Stimulated activated CD4-positive, alpha-beta T cell treated with anti-CD3 and anti-CD28 coated beads, TNF-alpha, amount 100 ng/mL, for 48 hours (primary cell): ENCODE measurements around the gene PFN3.

ENCODE experiments used
- DNase-seq, 3 donors: peaks; one replicate each; pipeline ENCODE4 v3.0.0-alpha.2; 2020; ENCODE audit warnings: low read depth in 3 of 3

Gene PFN3

GRCh38 chr5:177437623-177438022, 37.2 kb upstream of the PFN3 start:
- DNase-seq = no peak

GRCh38 chr5:177435847-177436536, 35.5 kb upstream of the PFN3 start:
- DNase-seq = no peak

- DNase-seq = no peak
Measured at GRCh38 chr5:177434942-177435738, 34.7 kb upstream of the PFN3 start.

GRCh38 chr5:177434437-177434836, 34.0 kb upstream of the PFN3 start:
- peak in 1 of 3 donors; percentile 64 for DNase-seq

- DNase-seq = no peak
Measured at GRCh38 chr5:177433658-177434217, 33.3 kb upstream of the PFN3 start.

GRCh38 chr5:177432839-177433657, 32.6 kb upstream of the PFN3 start:
- DNase-seq = no peak

GRCh38 chr5:177432143-177432838, 31.8 kb upstream of the PFN3 start:
- peak in 1 of 3 donors; percentile 50 for DNase-seq

GRCh38 chr5:177431317-177432142, 31.1 kb upstream of the PFN3 start:
- DNase-seq = peak in 1 of 3 donors; percentile 77

- DNase-seq = no peak
Measured at GRCh38 chr5:177430972-177431316, 30.5 kb upstream of the PFN3 start.

- no peak for DNase-seq
Measured at GRCh38 chr5:177430140-177430951, 29.9 kb upstream of the PFN3 start.

GRCh38 chr5:177429248-177430040, 29.0 kb upstream of the PFN3 start:
- DNase-seq = peak; percentile 69 to 88 (median 88)

- no peak for DNase-seq
Measured at GRCh38 chr5:177428574-177429217, 28.2 kb upstream of the PFN3 start.

- no peak for DNase-seq
Measured at GRCh38 chr5:177427919-177428573, 27.6 kb upstream of the PFN3 start.

- DNase-seq = no peak
Measured at GRCh38 chr5:177427211-177427822, 26.9 kb upstream of the PFN3 start.

GRCh38 chr5:177426566-177427210, 26.2 kb upstream of the PFN3 start, which contains the start of gene GRK6:
TSS of gene GRK6 (plus strand) at chr5:177426676. CDS start at chr5:177426846, 170 bp downstream.
- peak in 1 of 3 donors; percentile 48 for DNase-seq

- DNase-seq = peak; percentile 99 to 100 (median 99)
Measured at GRCh38 chr5:177425801-177426565, 25.5 kb upstream of the PFN3 start.
